Esophagus squamous epithelium (tissue), 5 donors: ENCODE data around the gene ALCAM. TPM values are rescaled to one million over a fixed set of nuclear protein-coding genes. Genes with fewer than 3 reads are reported as not detected.

Source experiments
- DNase-seq: peaks from one replicate; lab custom pipeline; 2025; lab: John Stamatoyannopoulos, UW
- H3K27ac ChIP-seq, 4 donors: fragments of 200-600 bp; sonication (generic); one replicate each; pipeline ENCODE4 v1.5.1; 2016 to 2019; ENCODE audit warnings: mild to moderate bottlenecking in 1 of 4
- H3K27me3 ChIP-seq, 4 donors: fragments of 200-600 bp; sonication (generic); 1 replicate in 3 of 4; 2 replicates in 1 of 4; pipeline versions ENCODE4 v1.5.1 to v1.6.0; 2017 to 2021; ENCODE audit warnings: antibody characterized with exemption in 1 of 4
- H3K36me3 ChIP-seq, 3 donors: fragments of 200-600 bp; sonication (generic); one replicate each; pipeline ENCODE4 v1.5.1; 2016 to 2019
- H3K4me1 ChIP-seq, 3 donors: fragments of 200-600 bp; sonication (generic); one replicate each; pipeline ENCODE4 v1.5.1; 2017 to 2019
- H3K4me3 ChIP-seq, 4 donors: fragments of 200-600 bp; sonication (generic); 1 replicate in 3 of 4; 2 replicates in 1 of 4; pipeline ENCODE4 v1.5.1; 2016 to 2019; ENCODE audit warnings: mild to moderate bottlenecking in 2 of 4, moderate library complexity in 1 of 4
- H3K9me3 ChIP-seq, 3 donors: fragments of 200-600 bp; sonication (generic); one replicate each; pipeline ENCODE4 v1.5.1; 2016 to 2019
- CTCF ChIP-seq, 6 experiments: fragments of 450-650 bp in 4 of 6; fragments of 200-600 bp in 2 of 6; sonication (generic) in 2 of 6; IDR thresholded peaks; one replicate each; pipeline ENCODE4 v1.5.1; 2016 to 2019; ENCODE audit warnings: antibody characterized with exemption in 6 of 6, mild to moderate bottlenecking in 4 of 6, moderate library complexity in 4 of 6
- POLR2A ChIP-seq, 4 donors: fragments of 450-650 bp; IDR thresholded peaks; one replicate each; pipeline ENCODE4 v1.6.1; 2017; ENCODE audit warnings: antibody characterized with exemption in 4 of 4, mild to moderate bottlenecking in 4 of 4, moderate library complexity in 3 of 4
- WGBS, 2 donors: methylation state at CpG; one replicate each; pipeline ENCODE4 v1.1.5; 2018; 5-methylcytosine and 5-hydroxymethylcytosine counted together
- intact Hi-C: fragments of 100-400 bp; cut with DNase I; formaldehyde crosslinking; loops from one replicate; pipeline ENCODE4 v1.15.0; 2022
- total RNA-seq, 4 donors: library from RNA; depleted of rRNA; stranded (reverse); fragments of >200 nt; gene quantifications; one replicate each; pipeline ENCODE4 v1.1.0, GENCODE V29; 2016
- donor health status: DM: yes; HTN: yes; CAD: no.

ALCAM gene
- total RNA-seq, 4 donors from 2014 or later: 4.6 to 18.9 (median 8.0) TPM

- H3K27me3 ChIP-seq: peaks cover 0 to 10% (median 0%) of the 10 kb centered on the region in 4 donors
- H3K4me3 ChIP-seq: no peak overlapping the region
- H3K36me3 ChIP-seq: no peaks in the 10 kb centered on the region
- H3K9me3 ChIP-seq: no peaks in the 10 kb centered on the region
- DNase-seq: no peak
- H3K27ac ChIP-seq: no peak overlapping the region
- no peak for TF ChIP-seq CTCF (IDR thresholded peaks at IDR 0.05)
- no peak for TF ChIP-seq POLR2A (IDR thresholded peaks at IDR 0.05)
- WGBS, 2 donors: 100% methylated on average over 1 of the region's 1 CpG
- intact Hi-C loops: no loop called here
- H3K4me1 ChIP-seq: no peaks in the 10 kb centered on the region
Observed at GRCh38 chr3:105427332-105427731, 60.6 kb downstream of the ALCAM start.

- no peak for TF ChIP-seq POLR2A (IDR thresholded peaks at IDR 0.05)
- H3K9me3 ChIP-seq: no peaks in the 10 kb centered on the region
- intact Hi-C loops: no loop called here
- no peak for DNase-seq
- peaks cover 0 to 10% (median 0%) of the 10 kb centered on the region in 4 donors for H3K27me3 ChIP-seq
- H3K4me1 ChIP-seq: peaks cover 0 to 5% (median 0%) of the 10 kb centered on the region in 3 donors
- H3K27ac ChIP-seq: no peak overlapping the region
- H3K4me3 ChIP-seq: no peak overlapping the region
- H3K36me3 ChIP-seq: no peaks in the 10 kb centered on the region
Observed at GRCh38 chr3:105429034-105429762, 62.5 kb downstream of the ALCAM start.

GRCh38 chr3:105430455-105430854, 63.7 kb downstream of the ALCAM start:
- H3K4me3 ChIP-seq: no peak overlapping the region
- intact Hi-C loops: no loop called here
- no peaks in the 10 kb centered on the region for H3K36me3 ChIP-seq
- TF ChIP-seq CTCF (IDR thresholded peaks at IDR 0.05) (no peak), POLR2A (IDR thresholded peaks at IDR 0.05) (no peak)
- DNase-seq: no peak
- peaks cover 0 to 5% (median 0%) of the 10 kb centered on the region in 3 donors for H3K4me1 ChIP-seq
- peaks cover 0 to 14% (median 0%) of the 10 kb centered on the region in 4 donors for H3K27me3 ChIP-seq
- 79 to 92% methylated on average over 2 of the region's 2 CpGs for WGBS, 2 donors
- no peak overlapping the region for H3K27ac ChIP-seq
- no peaks in the 10 kb centered on the region for H3K9me3 ChIP-seq

- Histone ChIP-seq H3K27ac (no peak overlapping the region), H3K9me3 (no peaks in the 10 kb centered on the region), H3K27me3 (peaks cover 0 to 20% (median 0%) of the 10 kb centered on the region in 4 donors), H3K36me3 (no peaks in the 10 kb centered on the region), H3K4me1 (peaks cover 0 to 5% (median 0%) of the 10 kb centered on the region in 3 donors), H3K4me3 (no peak overlapping the region)
- no peak for DNase-seq
- intact Hi-C loops: no loop called here
- 70 to 76% methylated on average over 2 of the region's 2 CpGs for WGBS, 2 donors
- no peak for TF ChIP-seq POLR2A (IDR thresholded peaks at IDR 0.05)
Observed at GRCh38 chr3:105431200-105431599, 64.5 kb downstream of the ALCAM start.

GRCh38 chr3:105435277-105435676, 68.6 kb downstream of the ALCAM start:
- intact Hi-C loops: no loop called here

More at GRCh38 chr3:105435277-105435676, 68.6 kb downstream of the ALCAM start:
- TF ChIP-seq POLR2A (IDR thresholded peaks at IDR 0.05) (no peak), CTCF (IDR thresholded peaks at IDR 0.05) (no peak)
- DNase-seq: no peak
- Histone ChIP-seq H3K9me3 (no peaks in the 10 kb centered on the region), H3K4me3 (no peak overlapping the region), H3K27ac (no peak overlapping the region), H3K4me1 (peaks cover 0 to 5% (median 0%) of the 10 kb centered on the region in 3 donors), H3K36me3 (no peaks in the 10 kb centered on the region), H3K27me3 (peaks cover 0 to 20% (median 0%) of the 10 kb centered on the region in 4 donors)
- WGBS, 2 donors: 69 to 80% methylated on average over 3 of the region's 3 CpGs
